Fibroblast of mammary gland (primary cell): Measurements from ENCODE around the gene CSRP1.

Source experiments
- DNase-seq: peaks from one replicate; pipeline ENCODE4 v3.0.0-alpha.2; 2010; ENCODE audit warnings: low read depth
- H3K4me3 ChIP-seq: 2 replicates; pipeline ENCODE4 v1.5.1; 2011; ENCODE audit warnings: low read depth, mild to moderate bottlenecking, low read length, moderate library complexity; ENCODE audit not compliant: control insufficient read depth
- TF ChIP-seq, protein P1 (sequence below): conservative IDR thresholded peaks from 2 replicates; pipeline ENCODE4 v1.5.1; 2011; ENCODE audit warnings: low read depth, low read length, inconsistent platforms; ENCODE audit not compliant: control insufficient read depth, insufficient read depth

The CSRP1 gene

DNA sequence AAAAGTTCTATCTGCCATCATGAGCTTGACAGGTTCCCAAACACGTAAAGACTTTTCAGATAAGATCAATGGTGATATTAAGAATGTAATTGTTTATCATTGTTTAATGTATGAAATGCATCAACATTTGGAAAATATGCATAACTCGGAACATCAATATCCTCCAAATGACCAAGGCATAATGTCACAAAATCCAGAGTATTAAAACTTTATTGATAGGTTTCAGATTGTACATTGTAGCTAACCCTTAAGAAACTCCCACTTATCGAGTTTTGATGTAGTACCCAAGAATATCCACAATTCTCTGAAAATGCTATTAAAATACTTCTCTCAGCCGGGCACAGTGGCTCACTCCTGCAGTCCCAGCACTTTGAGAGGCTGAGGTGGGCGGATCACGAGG, 73.3 kb downstream of the CSRP1 start:
- TF ChIP-seq, protein P1, sequence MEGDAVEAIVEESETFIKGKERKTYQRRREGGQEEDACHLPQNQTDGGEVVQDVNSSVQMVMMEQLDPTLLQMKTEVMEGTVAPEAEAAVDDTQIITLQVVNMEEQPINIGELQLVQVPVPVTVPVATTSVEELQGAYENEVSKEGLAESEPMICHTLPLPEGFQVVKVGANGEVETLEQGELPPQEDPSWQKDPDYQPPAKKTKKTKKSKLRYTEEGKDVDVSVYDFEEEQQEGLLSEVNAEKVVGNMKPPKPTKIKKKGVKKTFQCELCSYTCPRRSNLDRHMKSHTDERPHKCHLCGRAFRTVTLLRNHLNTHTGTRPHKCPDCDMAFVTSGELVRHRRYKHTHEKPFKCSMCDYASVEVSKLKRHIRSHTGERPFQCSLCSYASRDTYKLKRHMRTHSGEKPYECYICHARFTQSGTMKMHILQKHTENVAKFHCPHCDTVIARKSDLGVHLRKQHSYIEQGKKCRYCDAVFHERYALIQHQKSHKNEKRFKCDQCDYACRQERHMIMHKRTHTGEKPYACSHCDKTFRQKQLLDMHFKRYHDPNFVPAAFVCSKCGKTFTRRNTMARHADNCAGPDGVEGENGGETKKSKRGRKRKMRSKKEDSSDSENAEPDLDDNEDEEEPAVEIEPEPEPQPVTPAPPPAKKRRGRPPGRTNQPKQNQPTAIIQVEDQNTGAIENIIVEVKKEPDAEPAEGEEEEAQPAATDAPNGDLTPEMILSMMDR: no peak
- H3K4me3 ChIP-seq: no peak overlapping the region
- no peak for DNase-seq
